Articular chondrocyte of knee joint (primary cell): ENCODE results near the gene SFXN3. TPM values are rescaled to one million over a fixed set of nuclear protein-coding genes. Genes with fewer than 3 reads are reported as not detected.

Experiments
- total RNA-seq: library from RNA; depleted of rRNA; stranded (reverse); fragments of >200 nt; gene quantifications from 2 replicates; pipeline ENCODE4 v1.2.3, GENCODE V29; 2012

Gene SFXN3, protein sequence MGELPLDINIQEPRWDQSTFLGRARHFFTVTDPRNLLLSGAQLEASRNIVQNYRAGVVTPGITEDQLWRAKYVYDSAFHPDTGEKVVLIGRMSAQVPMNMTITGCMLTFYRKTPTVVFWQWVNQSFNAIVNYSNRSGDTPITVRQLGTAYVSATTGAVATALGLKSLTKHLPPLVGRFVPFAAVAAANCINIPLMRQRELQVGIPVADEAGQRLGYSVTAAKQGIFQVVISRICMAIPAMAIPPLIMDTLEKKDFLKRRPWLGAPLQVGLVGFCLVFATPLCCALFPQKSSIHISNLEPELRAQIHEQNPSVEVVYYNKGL
- 61.8 and 74.1 TPM in 2 replicates for total RNA-seq

DNA sequence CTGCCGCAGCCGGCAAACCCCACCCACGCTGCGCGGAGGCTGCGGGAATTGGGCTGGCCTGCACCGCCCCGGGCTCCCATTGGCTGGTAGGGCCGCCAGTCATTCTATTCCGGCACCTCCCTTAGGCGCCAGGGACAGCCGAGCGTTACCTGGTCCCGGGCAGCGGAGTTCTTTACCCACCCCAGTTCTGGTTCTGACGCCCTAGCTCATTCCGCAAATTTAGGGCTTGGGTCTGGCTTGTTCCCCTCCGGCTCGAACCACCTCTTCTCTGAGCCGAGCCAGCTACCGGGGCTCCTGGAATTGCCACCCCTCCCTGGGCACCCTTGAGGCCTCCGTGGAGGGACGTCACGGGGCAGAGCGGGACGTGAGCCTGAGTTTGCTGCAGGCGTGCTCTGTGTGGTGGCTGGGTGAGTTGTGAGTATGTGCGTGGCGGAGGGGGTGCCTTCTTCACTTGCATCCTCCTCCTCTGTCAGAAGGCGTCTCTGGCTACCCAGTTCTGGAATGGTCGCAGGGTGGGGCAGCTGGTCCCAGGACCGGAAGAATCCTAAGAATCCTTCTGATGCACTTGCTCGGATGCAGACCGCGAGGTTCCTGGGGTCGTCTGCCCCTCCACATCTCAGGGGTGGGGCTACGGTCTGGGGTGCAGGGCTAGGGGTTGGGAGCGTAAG lies at the start of gene SFXN3, which contains the start of gene PDZD7:
Gene SFXN3, plus strand, starts transcription at position 107 of the 668 bp plus-strand sequence. CDS start 3,461 bp downstream, outside the sequence.
Gene PDZD7, minus strand, starts transcription at position 2 of the 668 bp plus-strand sequence. CDS start 910 bp downstream, outside the sequence.

DNA sequence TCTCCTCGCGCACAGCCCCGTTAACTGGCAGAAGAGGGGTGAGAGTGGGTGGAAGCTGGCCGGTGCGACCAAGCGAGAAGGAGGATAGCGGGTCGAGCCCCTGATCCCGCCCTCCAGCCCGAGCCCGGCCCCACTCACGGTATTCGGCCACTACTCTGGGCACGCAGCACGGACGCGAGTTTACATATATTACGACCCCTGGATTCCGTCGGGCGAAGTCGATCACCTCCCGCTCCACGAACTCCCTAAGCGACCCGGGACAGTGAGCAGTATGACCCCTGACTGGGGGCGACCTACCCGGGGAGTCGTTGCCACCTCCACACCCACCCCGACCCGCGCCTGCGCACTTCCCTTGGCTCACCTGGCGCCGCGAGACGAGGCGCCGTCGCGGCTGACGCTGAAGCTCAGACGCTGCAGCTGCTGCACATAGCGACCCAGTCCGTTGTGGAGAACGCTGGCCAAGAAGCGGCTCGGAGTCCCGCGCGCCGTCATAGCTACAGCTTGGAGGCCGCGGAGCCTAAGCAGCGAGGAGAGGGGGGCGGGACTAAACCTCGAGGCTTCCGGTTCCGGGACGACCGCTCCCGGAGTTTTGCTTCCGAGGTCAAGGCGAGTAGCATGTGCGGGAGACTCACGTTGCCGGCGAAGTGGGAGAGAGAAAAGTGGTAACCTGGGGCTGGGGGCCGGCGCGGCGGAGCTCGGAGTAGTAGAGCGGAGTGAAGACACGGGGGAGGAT lies 43.9 kb upstream of the SFXN3 start, which contains the start of the genes MRPL43 and TWNK:
Gene MRPL43, minus strand, starts transcription at position 546 of the 733 bp plus-strand sequence. Its CDS starts 54 bp downstream, at position 492.
Gene TWNK, plus strand, starts transcription at position 592 of the 733 bp plus-strand sequence. CDS start 668 bp downstream, outside the sequence.

DNA sequence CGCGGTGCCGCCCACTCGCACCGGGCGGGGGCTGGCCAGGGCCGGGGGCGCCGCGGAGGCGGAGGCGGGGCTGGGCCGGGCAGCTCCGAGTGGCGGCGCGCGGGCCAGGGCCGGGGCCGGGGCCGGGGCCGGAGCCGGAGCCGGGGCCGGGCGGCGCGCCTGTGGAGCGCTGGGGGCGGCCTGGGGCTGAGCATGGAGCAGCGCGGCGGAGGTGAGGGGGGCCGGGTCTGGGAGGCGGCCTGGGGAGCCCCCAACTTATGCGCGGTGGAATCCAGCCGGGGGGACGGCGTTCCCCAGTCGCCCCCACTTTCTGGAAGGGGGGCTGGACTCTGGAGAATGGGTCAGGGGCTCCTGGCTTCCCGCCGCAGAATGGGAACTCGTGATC lies 31.3 kb upstream of the SFXN3 start, which contains the start of gene LZTS2:
Gene LZTS2, plus strand, starts transcription at position 67 of the 385 bp plus-strand sequence. CDS start 2,731 bp downstream, outside the sequence.

DNA sequence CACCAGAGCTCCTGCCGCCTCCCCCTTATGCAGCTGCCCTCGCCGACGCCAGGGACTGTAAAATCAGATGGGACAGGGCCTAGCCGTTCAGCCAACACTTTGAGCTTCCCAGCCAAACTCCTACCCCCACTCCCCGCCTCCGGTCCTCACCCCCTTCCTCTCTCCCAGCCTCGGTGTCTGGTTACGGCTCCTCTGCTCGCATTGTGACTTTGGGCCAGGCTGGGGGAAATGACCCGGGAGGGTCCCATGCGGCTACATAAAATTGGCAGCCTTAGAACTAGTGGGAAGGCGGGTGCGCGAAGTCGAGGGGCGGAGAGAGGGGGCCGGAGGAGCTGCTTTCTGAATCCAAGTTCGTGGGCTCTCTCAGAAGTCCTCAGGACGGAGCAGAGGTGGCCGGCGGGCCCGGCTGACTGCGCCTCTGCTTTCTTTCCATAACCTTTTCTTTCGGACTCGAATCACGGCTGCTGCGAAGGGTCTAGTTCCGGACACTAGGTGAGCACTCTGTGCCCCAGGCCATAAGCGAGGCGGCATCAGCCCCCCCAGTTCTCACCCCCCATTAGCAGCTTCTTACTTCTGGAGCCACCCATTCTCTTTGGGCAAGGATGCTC lies 30.7 kb downstream of the SFXN3 start, which contains the start of gene KAZALD1:
Gene KAZALD1, plus strand, starts transcription at position 366 of the 608 bp plus-strand sequence. CDS start 604 bp downstream, outside the sequence.

Other genes with a start within 250 kb of the SFXN3 start
- gene SLF2, start 118.3 kb upstream of the SFXN3 start, total RNA-seq = 35.0 and 45.2 TPM in 2 replicates
- gene SEMA4G, start 61.7 kb upstream of the SFXN3 start, total RNA-seq = 0.26 and 0.43 TPM in 2 replicates
- gene MRPL43, start 43.7 kb upstream of the SFXN3 start, total RNA-seq = 44.0 and 45.3 TPM in 2 replicates
- 2.3 and 2.6 TPM in 2 replicates for gene TWNK, start 43.7 kb upstream of the SFXN3 start, total RNA-seq
- 75.1 and 109 TPM in 2 replicates for gene LZTS2, start 31.4 kb upstream of the SFXN3 start, total RNA-seq
- gene PDZD7, start 105 bp upstream of the SFXN3 start, total RNA-seq = 0.86 and 0.91 TPM in 2 replicates
- 47.7 and 54.2 TPM in 2 replicates for gene KAZALD1, start 30.8 kb downstream of the SFXN3 start, total RNA-seq
- gene TLX1, start 100.1 kb downstream of the SFXN3 start, total RNA-seq = not detected in 2 replicates
- gene LBX1, start 198.2 kb downstream of the SFXN3 start, total RNA-seq = not detected in 2 replicates